Breast epithelium (tissue), 3 donors: ENCODE results near the gene AOPEP.

Experiments used
- POLR2A ChIP-seq: fragments of 450-650 bp; IDR thresholded peaks from one replicate; pipeline ENCODE4 v1.6.1; 2016; ENCODE audit warnings: antibody characterized with exemption, mild to moderate bottlenecking, moderate library complexity
- POLR2AphosphoS5 ChIP-seq, 3 donors: sonication (generic); formaldehyde crosslinking; IDR thresholded peaks; one replicate each; pipeline ENCODE4 v1.6.1; 2017; ENCODE audit warnings: antibody characterized with exemption in 3 of 3
- TF ChIP-seq, protein P1 (sequence below), 3 donors: fragments of 450-650 bp; IDR thresholded peaks; one replicate each; pipeline ENCODE4 v1.5.1; 2016 to 2017; ENCODE audit warnings: antibody characterized with exemption in 3 of 3, mild to moderate bottlenecking in 3 of 3, moderate library complexity in 3 of 3

DNA sequence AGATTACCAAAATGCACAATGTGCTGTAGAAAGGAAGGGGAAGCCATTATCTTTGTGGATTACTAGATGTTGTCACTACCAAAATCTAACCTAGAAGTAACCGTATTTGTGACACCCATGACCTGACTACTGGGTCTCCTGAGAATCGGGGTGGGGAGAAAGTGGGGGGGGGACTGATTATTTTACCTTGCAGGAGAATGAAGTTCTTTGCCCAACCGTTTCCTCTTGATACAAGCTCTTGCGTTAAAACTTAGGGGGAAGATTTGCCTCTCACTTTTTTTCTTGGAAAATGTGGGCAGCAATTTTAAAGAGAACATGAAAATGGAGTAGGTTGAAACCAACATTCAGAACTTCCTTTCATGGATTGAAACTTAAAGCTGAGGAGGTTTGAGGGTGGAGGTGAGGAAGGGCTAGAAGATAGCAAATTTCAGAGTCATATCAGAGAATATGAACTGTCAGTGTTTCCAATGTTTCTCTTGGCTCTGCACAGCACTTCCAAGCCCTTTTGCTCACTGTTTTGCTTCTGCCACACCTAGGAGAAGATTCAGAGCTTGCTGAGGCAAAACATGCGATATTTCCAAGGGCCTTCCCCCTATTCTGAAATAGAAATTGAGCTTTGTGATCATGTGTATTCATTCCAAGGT, 280.8 kb downstream of the AOPEP start:
- TF ChIP-seq, protein P1, sequence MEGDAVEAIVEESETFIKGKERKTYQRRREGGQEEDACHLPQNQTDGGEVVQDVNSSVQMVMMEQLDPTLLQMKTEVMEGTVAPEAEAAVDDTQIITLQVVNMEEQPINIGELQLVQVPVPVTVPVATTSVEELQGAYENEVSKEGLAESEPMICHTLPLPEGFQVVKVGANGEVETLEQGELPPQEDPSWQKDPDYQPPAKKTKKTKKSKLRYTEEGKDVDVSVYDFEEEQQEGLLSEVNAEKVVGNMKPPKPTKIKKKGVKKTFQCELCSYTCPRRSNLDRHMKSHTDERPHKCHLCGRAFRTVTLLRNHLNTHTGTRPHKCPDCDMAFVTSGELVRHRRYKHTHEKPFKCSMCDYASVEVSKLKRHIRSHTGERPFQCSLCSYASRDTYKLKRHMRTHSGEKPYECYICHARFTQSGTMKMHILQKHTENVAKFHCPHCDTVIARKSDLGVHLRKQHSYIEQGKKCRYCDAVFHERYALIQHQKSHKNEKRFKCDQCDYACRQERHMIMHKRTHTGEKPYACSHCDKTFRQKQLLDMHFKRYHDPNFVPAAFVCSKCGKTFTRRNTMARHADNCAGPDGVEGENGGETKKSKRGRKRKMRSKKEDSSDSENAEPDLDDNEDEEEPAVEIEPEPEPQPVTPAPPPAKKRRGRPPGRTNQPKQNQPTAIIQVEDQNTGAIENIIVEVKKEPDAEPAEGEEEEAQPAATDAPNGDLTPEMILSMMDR (IDR thresholded peaks at IDR 0.05), result no peak
- TF ChIP-seq POLR2A (no peak), POLR2AphosphoS5 (IDR thresholded peaks at IDR 0.05) (no peak)
